GM12891 (cell line): ENCODE measurements around the gene MAGI1.

ENCODE experiments used
- POLR2A ChIP-seq: IDR thresholded peaks from 2 replicates; pipeline ENCODE4 v1.6.1; 2011; ENCODE audit warnings: low read depth, low read length, control low read depth
- POLR2AphosphoS5 ChIP-seq: IDR thresholded peaks from 2 replicates; pipeline ENCODE4 v1.6.1; 2011; ENCODE audit warnings: low read depth, low read length, control low read depth
- SPI1 ChIP-seq: IDR thresholded peaks from 2 replicates; pipeline ENCODE4 v1.6.1; 2011; ENCODE audit warnings: low read depth, low read length, control low read depth
- TAF1 ChIP-seq: IDR thresholded peaks from 2 replicates; pipeline ENCODE4 v1.6.1; 2011; ENCODE audit warnings: low read depth, low read length, control low read depth

GRCh38 chr3:65576966-65577365 is 461.8 kb downstream of the MAGI1 start:
- TF ChIP-seq POLR2A (no peak), POLR2AphosphoS5 (no peak), TAF1 (no peak), SPI1 (no peak)
